HG03175 (cell line): ENCODE data around the gene ZNF385A.
A peak's percentile ranks its signal among the peaks of the same experiment; 100 is the strongest.

ENCODE experiments used
- ATAC-seq: cut with Tn5 transposase; IDR thresholded peaks from one replicate; pipeline ENCODE4 v1.9.1; 2021; ENCODE audit warnings: mild to moderate bottlenecking, moderate library complexity; ENCODE audit not compliant: unreplicated experiment

The ZNF385A gene

GRCh38 chr12:54416687-54417603, 32.4 kb upstream of the ZNF385A start:
- no peak for ATAC-seq

- ATAC-seq = no peak
Measured at GRCh38 chr12:54415221-54415929, 30.8 kb upstream of the ZNF385A start.

- ATAC-seq = no peak
Measured at GRCh38 chr12:54413284-54414190, 29.0 kb upstream of the ZNF385A start.

GRCh38 chr12:54412786-54413185, 28.3 kb upstream of the ZNF385A start:
- ATAC-seq = no peak

- ATAC-seq = no peak
Measured at GRCh38 chr12:54412348-54412747, 27.8 kb upstream of the ZNF385A start.

- ATAC-seq = no peak
Measured at GRCh38 chr12:54411391-54412241, 27.1 kb upstream of the ZNF385A start.

- no peak for ATAC-seq
Measured at GRCh38 chr12:54409267-54409666, 24.7 kb upstream of the ZNF385A start.

- no peak for ATAC-seq
Measured at GRCh38 chr12:54407183-54407905, 22.8 kb upstream of the ZNF385A start.

- ATAC-seq = no peak
Measured at GRCh38 chr12:54405573-54405972, 21.0 kb upstream of the ZNF385A start.

GRCh38 chr12:54405106-54405505, 20.6 kb upstream of the ZNF385A start:
- no peak for ATAC-seq

- ATAC-seq = no peak
Measured at GRCh38 chr12:54404061-54405004, 19.8 kb upstream of the ZNF385A start.

GRCh38 chr12:54401119-54401518, 16.6 kb upstream of the ZNF385A start:
- ATAC-seq = no peak

GRCh38 chr12:54398995-54399793, 14.7 kb upstream of the ZNF385A start:
- ATAC-seq = peak; percentile 88

- ATAC-seq = no peak
Measured at GRCh38 chr12:54398218-54398617, 13.7 kb upstream of the ZNF385A start.

- ATAC-seq = no peak
Measured at GRCh38 chr12:54397157-54397556, 12.6 kb upstream of the ZNF385A start.

- ATAC-seq = no peak
Measured at GRCh38 chr12:54395545-54395944, 11.0 kb upstream of the ZNF385A start.

- no peak for ATAC-seq
Measured at GRCh38 chr12:54394986-54395385, 10.5 kb upstream of the ZNF385A start.
